ENCODE data around the gene TBX2.

- TF ChIP-seq POLR2A (IDR thresholded peaks at IDR 0.05) (no peak), POLR2AphosphoS5 (IDR thresholded peaks at IDR 0.05) (no peak)
- TF ChIP-seq, protein P1, sequence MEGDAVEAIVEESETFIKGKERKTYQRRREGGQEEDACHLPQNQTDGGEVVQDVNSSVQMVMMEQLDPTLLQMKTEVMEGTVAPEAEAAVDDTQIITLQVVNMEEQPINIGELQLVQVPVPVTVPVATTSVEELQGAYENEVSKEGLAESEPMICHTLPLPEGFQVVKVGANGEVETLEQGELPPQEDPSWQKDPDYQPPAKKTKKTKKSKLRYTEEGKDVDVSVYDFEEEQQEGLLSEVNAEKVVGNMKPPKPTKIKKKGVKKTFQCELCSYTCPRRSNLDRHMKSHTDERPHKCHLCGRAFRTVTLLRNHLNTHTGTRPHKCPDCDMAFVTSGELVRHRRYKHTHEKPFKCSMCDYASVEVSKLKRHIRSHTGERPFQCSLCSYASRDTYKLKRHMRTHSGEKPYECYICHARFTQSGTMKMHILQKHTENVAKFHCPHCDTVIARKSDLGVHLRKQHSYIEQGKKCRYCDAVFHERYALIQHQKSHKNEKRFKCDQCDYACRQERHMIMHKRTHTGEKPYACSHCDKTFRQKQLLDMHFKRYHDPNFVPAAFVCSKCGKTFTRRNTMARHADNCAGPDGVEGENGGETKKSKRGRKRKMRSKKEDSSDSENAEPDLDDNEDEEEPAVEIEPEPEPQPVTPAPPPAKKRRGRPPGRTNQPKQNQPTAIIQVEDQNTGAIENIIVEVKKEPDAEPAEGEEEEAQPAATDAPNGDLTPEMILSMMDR (IDR thresholded peaks at IDR 0.05), result no peak
These were observed 27.9 kb downstream of the TBX2 start for GRCh38 chr17:61427567-61427966.

All from suprapubic skin (tissue), 4 donors.